T-helper 2 cell treated with Interferon-gamma antibody and Interleukin-4, amounts not matched to agents 5 μg/mL and 100 μg/mL, for 36 hours (primary cell): ENCODE data around the gene DCP1B.

Source experiments
- DNase-seq: peaks from one replicate; pipeline ENCODE4 v3.0.0; 2021; ENCODE audit warnings: low spot score
- H3K27ac Mint-ChIP-seq: one replicate; pipeline ENCODE4 v1.8.0; 2021; ENCODE audit warnings: mild to moderate bottlenecking, mixed read lengths
- H3K27me3 Mint-ChIP-seq: one replicate; pipeline ENCODE4 v1.8.0; 2021; ENCODE audit warnings: low read depth, mixed read lengths
- H3K36me3 Mint-ChIP-seq: one replicate; pipeline ENCODE4 v1.8.0; 2021; ENCODE audit warnings: low read depth, mixed read lengths
- H3K4me1 Mint-ChIP-seq: one replicate; pipeline ENCODE4 v1.8.0; 2021; ENCODE audit warnings: low read depth, mixed read lengths
- H3K4me3 Mint-ChIP-seq: one replicate; pipeline ENCODE4 v1.8.0; 2022; ENCODE audit warnings: mild to moderate bottlenecking, moderate library complexity, mixed read lengths
- H3K9me3 Mint-ChIP-seq: one replicate; pipeline ENCODE4 v1.8.0; 2021; ENCODE audit warnings: mixed read lengths

Gene DCP1B

GRCh38 chr12:2004113-2004929, at the start of gene DCP1B:
Gene DCP1B, minus strand, starts transcription at chr12:2004457. Its CDS starts 26 bp downstream, at chr12:2004431.
- H3K4me1 Mint-ChIP-seq: peaks cover 16% of the 10 kb centered on the region
- DNase-seq: peak; percentile 94
- peak within 1 kb of the TSS; percentile 95 for H3K4me3 Mint-ChIP-seq
- no peaks in the 10 kb centered on the region for H3K9me3 Mint-ChIP-seq
- H3K27ac Mint-ChIP-seq: peak within 1 kb of the TSS; percentile 92
- H3K36me3 Mint-ChIP-seq: peaks cover 4% of the 10 kb centered on the region
- peaks cover 7% of the 10 kb centered on the region for H3K27me3 Mint-ChIP-seq

- Mint-ChIP-seq H3K9me3 (no peaks in the 10 kb centered on the region), H3K27ac (no peak overlapping the region)
These were observed 49.4 kb upstream of the DCP1B start for GRCh38 chr12:2053691-2054090.

GRCh38 chr12:2052826-2053678, 48.8 kb upstream of the DCP1B start, which contains the start of gene CACNA1C:
Gene CACNA1C, plus strand, starts transcription at chr12:2052987. Its CDS starts 576 bp downstream, at chr12:2053563.
- Mint-ChIP-seq H3K9me3 (no peaks in the 10 kb centered on the region), H3K36me3 (no peaks in the 10 kb centered on the region), H3K27me3 (peaks cover 82% of the 10 kb centered on the region), H3K4me3 (peak within 1 kb of the TSS; percentile 82), H3K27ac (no peak within 1 kb of the TSS), H3K4me1 (peaks cover 11% of the 10 kb centered on the region)
- peak; percentile 47 for DNase-seq

More at GRCh38 chr12:2053691-2054090, 49.4 kb upstream of the DCP1B start:
- Mint-ChIP-seq H3K27me3 (peaks cover 82% of the 10 kb centered on the region), H3K36me3 (no peaks in the 10 kb centered on the region), H3K4me3 (no peak overlapping the region), H3K4me1 (peaks cover 11% of the 10 kb centered on the region)
- no peak for DNase-seq

- peak overlapping the region; percentile 71 for H3K4me3 Mint-ChIP-seq
- no peak overlapping the region for H3K27ac Mint-ChIP-seq
- H3K27me3 Mint-ChIP-seq: peaks cover 78% of the 10 kb centered on the region
- DNase-seq: no peak
- no peaks in the 10 kb centered on the region for H3K9me3 Mint-ChIP-seq
- no peaks in the 10 kb centered on the region for H3K36me3 Mint-ChIP-seq
- H3K4me1 Mint-ChIP-seq: peaks cover 11% of the 10 kb centered on the region
These were observed 47.7 kb upstream of the DCP1B start for GRCh38 chr12:2051700-2052621.

GRCh38 chr12:2049604-2050540, 45.6 kb upstream of the DCP1B start:
- H3K27me3 Mint-ChIP-seq: peaks cover 67% of the 10 kb centered on the region
- DNase-seq: no peak
- no peak overlapping the region for H3K4me3 Mint-ChIP-seq
- H3K4me1 Mint-ChIP-seq: peaks cover 11% of the 10 kb centered on the region
- no peaks in the 10 kb centered on the region for H3K36me3 Mint-ChIP-seq
- H3K27ac Mint-ChIP-seq: no peak overlapping the region
- H3K9me3 Mint-ChIP-seq: no peaks in the 10 kb centered on the region

- no peak overlapping the region for H3K4me3 Mint-ChIP-seq
- no peaks in the 10 kb centered on the region for H3K9me3 Mint-ChIP-seq
- no peak overlapping the region for H3K27ac Mint-ChIP-seq
- H3K27me3 Mint-ChIP-seq: peaks cover 58% of the 10 kb centered on the region
- no peak for DNase-seq
- H3K4me1 Mint-ChIP-seq: peaks cover 3% of the 10 kb centered on the region
- H3K36me3 Mint-ChIP-seq: no peaks in the 10 kb centered on the region
These were observed 43.5 kb upstream of the DCP1B start for GRCh38 chr12:2047752-2048151.

GRCh38 chr12:2046957-2047356, 42.7 kb upstream of the DCP1B start:
- Mint-ChIP-seq H3K36me3 (no peaks in the 10 kb centered on the region), H3K4me1 (peaks cover 3% of the 10 kb centered on the region), H3K4me3 (no peak overlapping the region), H3K9me3 (no peaks in the 10 kb centered on the region), H3K27ac (no peak overlapping the region), H3K27me3 (peaks cover 59% of the 10 kb centered on the region)
- no peak for DNase-seq

- H3K27ac Mint-ChIP-seq: no peak overlapping the region
- no peaks in the 10 kb centered on the region for H3K9me3 Mint-ChIP-seq
- H3K36me3 Mint-ChIP-seq: no peaks in the 10 kb centered on the region
- H3K4me1 Mint-ChIP-seq: no peaks in the 10 kb centered on the region
- no peak for DNase-seq
- H3K27me3 Mint-ChIP-seq: peaks cover 39% of the 10 kb centered on the region
- no peak overlapping the region for H3K4me3 Mint-ChIP-seq
These were observed 39.9 kb upstream of the DCP1B start for GRCh38 chr12:2044165-2044564.

- Mint-ChIP-seq H3K4me1 (no peaks in the 10 kb centered on the region), H3K4me3 (no peak overlapping the region), H3K27me3 (peaks cover 36% of the 10 kb centered on the region), H3K36me3 (no peaks in the 10 kb centered on the region), H3K9me3 (no peaks in the 10 kb centered on the region), H3K27ac (no peak overlapping the region)
- DNase-seq: no peak
These were observed 38.8 kb upstream of the DCP1B start for GRCh38 chr12:2043054-2043453.

- Mint-ChIP-seq H3K4me1 (peaks cover 10% of the 10 kb centered on the region), H3K27me3 (peaks cover 46% of the 10 kb centered on the region), H3K36me3 (no peaks in the 10 kb centered on the region), H3K9me3 (no peaks in the 10 kb centered on the region), H3K4me3 (no peak overlapping the region), H3K27ac (no peak overlapping the region)
- DNase-seq: no peak
These were observed 34.8 kb upstream of the DCP1B start for GRCh38 chr12:2039034-2039433.

GRCh38 chr12:2035431-2036055, 31.3 kb upstream of the DCP1B start:
- DNase-seq: no peak
- Mint-ChIP-seq H3K27ac (no peak overlapping the region), H3K27me3 (peaks cover 63% of the 10 kb centered on the region), H3K4me3 (peak overlapping the region; percentile 58), H3K36me3 (no peaks in the 10 kb centered on the region), H3K9me3 (no peaks in the 10 kb centered on the region), H3K4me1 (peaks cover 10% of the 10 kb centered on the region)

- no peaks in the 10 kb centered on the region for H3K9me3 Mint-ChIP-seq
- H3K36me3 Mint-ChIP-seq: no peaks in the 10 kb centered on the region
- DNase-seq: peak; percentile 86
- H3K4me1 Mint-ChIP-seq: peaks cover 10% of the 10 kb centered on the region
- H3K4me3 Mint-ChIP-seq: peak overlapping the region; percentile 58
- H3K27ac Mint-ChIP-seq: no peak overlapping the region
- peaks cover 64% of the 10 kb centered on the region for H3K27me3 Mint-ChIP-seq
These were observed 30.6 kb upstream of the DCP1B start for GRCh38 chr12:2034633-2035430.
